Ishikawa (cell line): Measurements from ENCODE around the gene DPP8.

Source experiments
- EP300 ChIP-seq: IDR thresholded peaks from 2 replicates; pipeline ENCODE4 v1.6.1; 2012; ENCODE audit warnings: borderline replicate concordance
- TEAD4 ChIP-seq: IDR thresholded peaks from 2 replicates; pipeline ENCODE4 v1.6.1; 2012

DNA sequence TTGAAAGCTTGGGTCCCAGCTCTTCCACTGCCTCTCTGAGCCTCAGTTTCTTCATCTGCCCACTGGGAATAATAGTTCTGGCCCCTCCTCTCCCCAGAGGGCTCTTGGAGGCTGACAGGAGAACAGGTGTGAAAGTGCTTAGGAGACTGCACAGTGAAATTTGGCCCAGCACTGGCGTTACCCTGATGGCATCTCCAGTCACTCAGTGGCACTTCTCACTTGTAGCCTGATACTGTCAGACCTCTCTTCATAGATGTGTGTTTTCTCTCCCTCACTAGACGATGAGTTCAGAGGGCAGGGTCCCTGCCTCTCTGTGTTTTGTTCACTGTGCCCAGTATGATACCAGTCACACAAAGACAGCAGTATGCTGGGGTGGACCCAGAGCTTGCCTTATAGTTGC, 117.5 kb downstream of the DPP8 start:
- TF ChIP-seq EP300 = no peak
- TF ChIP-seq TEAD4 = no peak
